Stimulated activated CD8-positive, alpha-beta memory T cell treated with anti-CD3 and anti-CD28 coated beads, Interleukin-7, amount 100 ng/mL, for 4 hours (primary cell): Measurements from ENCODE around the gene FXYD6.

Source experiments
- DNase-seq, 2 donors: peaks; one replicate each; pipeline ENCODE4 v3.0.0-alpha.2; 2020; ENCODE audit warnings: low read depth in 2 of 2

The FXYD6 gene

GRCh38 chr11:117887431-117888138 lies 11.1 kb upstream of the FXYD6 start:
- no peak for DNase-seq

DNA sequence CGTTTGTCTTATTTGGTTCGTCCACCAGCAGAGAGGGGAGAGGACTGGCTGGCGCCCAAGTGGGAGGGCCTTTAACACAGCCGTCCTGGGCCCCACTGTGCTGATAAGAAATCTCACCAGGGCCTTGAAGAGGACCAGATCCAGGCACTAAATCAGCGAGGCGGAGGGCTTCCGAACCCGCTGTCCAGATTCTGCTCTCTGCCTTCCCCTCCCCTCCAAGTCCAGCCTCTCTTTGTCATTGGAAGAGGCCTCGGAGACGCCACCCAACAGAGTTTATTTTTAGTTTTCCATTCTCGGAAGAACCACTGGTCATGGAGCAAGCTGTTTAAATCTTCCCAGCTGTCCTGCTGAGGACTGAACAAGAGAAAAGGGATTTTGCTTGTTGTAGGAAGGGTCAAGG lies 9.3 kb upstream of the FXYD6 start:
- no peak for DNase-seq

DNA sequence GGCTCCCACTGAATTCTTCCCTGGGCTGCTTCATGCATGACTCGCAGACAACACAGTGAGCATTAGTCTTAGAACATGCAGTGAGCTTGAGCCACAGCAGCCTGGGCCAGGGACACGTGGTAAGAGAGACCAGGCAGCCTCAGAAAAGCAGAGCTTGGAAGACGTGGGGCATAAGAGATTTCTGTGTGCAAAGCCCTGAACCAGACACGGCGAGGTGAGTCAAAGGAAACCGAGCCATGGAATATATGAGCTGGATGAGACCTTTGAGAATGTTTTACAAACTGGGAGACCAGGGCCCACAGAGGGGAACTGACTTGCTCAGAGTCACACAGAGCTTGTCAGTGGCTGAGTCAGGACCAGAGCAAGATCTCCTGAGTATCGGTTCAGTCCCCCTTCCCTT lies 8.5 kb upstream of the FXYD6 start:
- DNase-seq: no peak

DNA sequence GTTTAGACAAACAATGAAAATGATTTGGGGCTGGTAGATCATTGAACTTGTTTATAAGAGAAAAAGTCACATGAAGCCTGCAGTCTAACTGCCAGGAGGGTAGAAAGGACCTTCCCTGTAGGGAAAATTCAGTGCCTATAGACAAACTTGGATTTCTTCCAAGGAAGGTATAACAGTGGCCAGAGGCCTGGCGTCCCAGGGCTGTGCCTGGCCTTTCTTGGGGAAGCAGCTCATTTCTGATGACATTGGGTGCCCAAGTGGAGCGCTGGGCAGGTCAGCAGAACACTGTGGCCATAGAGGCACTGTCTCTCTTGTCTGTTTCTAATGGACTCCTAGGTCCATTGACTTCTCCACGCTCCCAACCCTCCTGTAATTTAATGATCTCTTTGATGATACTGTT lies 6.6 kb upstream of the FXYD6 start:
- DNase-seq: no peak

GRCh38 chr11:117882311-117882905 lies 6.0 kb upstream of the FXYD6 start:
- no peak for DNase-seq

DNA sequence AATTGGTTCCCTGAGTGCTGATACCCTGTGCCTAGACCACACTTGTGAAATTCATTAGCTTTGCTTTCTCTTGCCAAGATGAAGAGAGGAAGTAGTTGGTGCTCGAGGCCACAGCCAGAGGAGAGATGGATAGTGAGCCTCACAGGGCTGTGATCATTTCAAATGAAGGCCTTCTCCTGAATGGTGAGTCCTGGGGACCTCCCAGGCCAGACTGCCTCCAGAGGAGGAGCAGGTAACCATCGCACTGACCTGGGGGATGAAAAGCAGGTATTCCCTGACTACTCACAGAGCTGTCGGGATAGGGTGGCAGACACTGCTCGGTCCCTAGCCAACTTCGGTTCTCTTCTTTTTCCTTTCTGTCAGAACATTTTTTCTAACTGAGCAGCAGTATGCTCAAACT lies 4.8 kb upstream of the FXYD6 start:
- DNase-seq: no peak

GRCh38 chr11:117879516-117880480 lies 3.3 kb upstream of the FXYD6 start:
- DNase-seq: no peak

GRCh38 chr11:117878939-117879475 lies 2.5 kb upstream of the FXYD6 start:
- DNase-seq: no peak

DNA sequence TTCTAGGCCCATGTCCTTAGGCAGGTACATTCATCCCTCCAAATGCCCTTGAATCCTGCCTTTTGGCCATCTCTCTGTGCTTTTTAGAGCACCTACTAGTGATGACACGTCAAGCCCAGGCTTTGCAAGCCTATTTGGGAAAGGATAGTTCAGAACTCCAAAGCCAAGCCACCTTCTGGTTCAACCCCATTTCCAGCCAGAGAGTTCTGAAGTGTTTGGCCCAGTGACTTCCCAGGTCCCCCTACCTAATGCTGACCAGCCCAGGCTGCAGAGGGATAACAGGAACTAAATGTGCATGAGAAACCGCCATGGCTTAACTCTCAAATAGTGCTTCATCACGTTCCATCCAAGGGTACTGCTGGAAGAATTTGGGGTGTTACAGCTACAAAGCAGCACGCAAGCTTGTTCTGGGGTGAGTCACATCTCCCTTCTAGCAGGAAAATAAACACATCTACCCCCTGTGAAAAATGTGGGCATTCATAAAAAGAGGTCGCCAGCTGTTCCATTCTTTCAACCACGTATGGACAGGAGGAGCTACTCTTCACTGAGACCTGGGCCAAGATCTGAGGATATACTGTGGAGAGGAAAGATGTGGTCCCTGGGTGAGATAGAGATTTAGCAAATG lies 2.0 kb upstream of the FXYD6 start:
- DNase-seq: no peak

- DNase-seq: no peak
These were observed 794 bp upstream of the FXYD6 start for GRCh38 chr11:117877120-117877784.

DNA sequence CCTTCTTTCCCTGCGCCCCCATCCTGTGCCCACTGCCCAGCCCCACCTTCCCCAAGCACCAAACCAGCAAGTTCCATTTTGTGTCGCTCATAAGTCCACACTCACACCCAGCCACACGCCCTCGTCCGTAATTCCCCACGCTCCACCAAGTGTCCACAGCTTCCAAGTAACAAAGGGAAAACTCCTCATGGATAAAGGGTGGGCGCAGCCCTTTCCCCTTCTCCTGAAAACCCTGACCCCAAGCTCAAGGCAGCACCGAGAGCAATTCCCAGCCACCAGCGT lies 458 bp downstream of the FXYD6 start:
- DNase-seq: no peak

GRCh38 chr11:117875382-117876058 lies 938 bp downstream of the FXYD6 start:
- DNase-seq: no peak

DNA sequence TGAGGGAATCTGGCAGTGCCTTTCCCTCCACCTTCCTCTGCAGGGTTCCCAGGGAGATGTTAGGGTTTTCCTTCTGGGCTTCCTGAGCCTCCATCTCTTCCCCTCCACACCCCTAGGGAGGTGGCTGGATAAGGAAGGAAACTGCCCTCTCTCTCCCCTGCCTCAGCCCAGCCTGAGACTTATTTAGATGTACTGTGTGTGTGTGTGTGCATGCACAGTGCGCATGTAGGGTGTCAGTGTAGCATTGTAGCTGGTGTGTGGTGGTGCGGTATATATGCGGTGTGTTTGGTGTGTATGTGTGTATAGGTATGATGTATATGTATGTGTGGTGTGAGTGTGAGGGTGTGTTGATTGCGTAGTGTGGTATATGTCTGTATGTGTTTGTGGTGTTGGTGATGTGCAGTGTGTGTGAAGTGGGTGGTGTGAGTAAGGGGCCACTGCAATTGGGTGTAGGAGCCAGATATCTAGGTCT lies 1.5 kb downstream of the FXYD6 start:
- DNase-seq: no peak

DNA sequence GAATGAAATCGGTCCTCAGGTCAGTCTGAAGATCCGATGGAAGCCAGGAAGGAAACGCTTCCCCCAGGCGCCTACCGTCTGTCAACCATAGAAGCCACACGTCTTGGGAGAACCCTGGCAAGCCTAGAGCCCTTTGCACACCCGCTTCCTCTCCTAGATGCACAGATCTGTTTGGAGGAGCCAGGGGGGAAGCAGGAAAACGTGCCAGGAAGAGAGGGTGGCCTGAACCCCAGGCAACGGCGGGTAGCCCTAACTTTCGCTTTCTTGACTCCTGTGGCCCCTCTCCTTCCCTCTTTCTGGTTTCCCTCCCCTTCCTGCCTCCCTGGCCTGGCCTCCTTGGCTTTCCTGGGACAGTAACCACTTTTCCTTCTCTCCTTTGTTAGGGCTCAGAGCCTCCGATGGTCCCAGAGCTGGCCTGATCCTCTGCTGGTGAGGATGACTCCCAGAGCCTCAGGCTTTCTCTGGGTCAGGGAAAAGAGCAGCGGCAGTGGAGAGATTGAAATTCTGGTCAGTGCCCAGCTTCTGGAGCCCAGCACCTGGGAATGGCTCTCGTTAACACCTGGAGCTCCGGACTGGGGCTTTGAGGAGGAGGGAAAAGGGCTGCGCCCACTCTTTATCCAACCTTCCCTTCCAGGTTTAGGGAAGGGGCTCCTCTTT lies 2.1 kb downstream of the FXYD6 start:
- no peak for DNase-seq

GRCh38 chr11:117873828-117874125 lies 2.7 kb downstream of the FXYD6 start:
- no peak for DNase-seq

- DNase-seq: no peak
These were observed 3.3 kb downstream of the FXYD6 start for GRCh38 chr11:117872975-117873827.

- no peak for DNase-seq
These were observed 4.0 kb downstream of the FXYD6 start for GRCh38 chr11:117872420-117872961.

GRCh38 chr11:117871784-117872183 lies 4.7 kb downstream of the FXYD6 start:
- no peak for DNase-seq

DNA sequence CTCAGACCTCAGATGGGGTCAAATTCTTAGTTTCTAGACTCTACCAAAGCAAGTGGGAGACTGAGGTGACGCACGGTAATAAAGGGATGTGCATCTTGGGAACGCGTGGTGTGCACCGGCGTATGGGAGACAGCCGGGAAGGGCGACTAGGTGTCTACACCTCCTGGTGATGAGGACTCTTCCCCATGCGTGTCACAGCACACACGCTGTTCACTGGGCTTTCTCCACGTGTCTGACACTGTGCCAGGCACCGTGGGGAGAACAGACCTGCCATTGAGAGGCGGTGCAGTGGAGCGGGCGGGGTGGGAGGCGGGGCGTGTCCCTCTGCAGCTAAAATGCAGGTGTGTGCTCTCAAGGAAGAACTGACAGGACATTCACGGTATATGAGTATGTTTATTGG lies 5.3 kb downstream of the FXYD6 start:
- no peak for DNase-seq
